Astrocyte of the spinal cord (primary cell): ENCODE data around the gene DHRS7B.

Source experiments
- DNase-seq: peaks from one replicate; pipeline ENCODE4 v3.0.0; 2011; ENCODE audit warnings: low read depth, low spot score
- H3K4me3 ChIP-seq: 2 replicates; pipeline ENCODE4 v1.5.1; 2011; ENCODE audit warnings: low read depth, mild to moderate bottlenecking, low read length, moderate library complexity
- in situ Hi-C: cut with HindIII; loops from 2 replicates; pipeline ENCODE4 v1.10.0; 2017; ENCODE audit warnings: low sequenced_read_pairs
- TF ChIP-seq, protein P1 (sequence below): IDR thresholded peaks from 2 replicates; pipeline ENCODE4 v1.5.1; 2012; ENCODE audit warnings: low read depth, mild to moderate bottlenecking, low read length, inconsistent platforms

DHRS7B gene

DNA sequence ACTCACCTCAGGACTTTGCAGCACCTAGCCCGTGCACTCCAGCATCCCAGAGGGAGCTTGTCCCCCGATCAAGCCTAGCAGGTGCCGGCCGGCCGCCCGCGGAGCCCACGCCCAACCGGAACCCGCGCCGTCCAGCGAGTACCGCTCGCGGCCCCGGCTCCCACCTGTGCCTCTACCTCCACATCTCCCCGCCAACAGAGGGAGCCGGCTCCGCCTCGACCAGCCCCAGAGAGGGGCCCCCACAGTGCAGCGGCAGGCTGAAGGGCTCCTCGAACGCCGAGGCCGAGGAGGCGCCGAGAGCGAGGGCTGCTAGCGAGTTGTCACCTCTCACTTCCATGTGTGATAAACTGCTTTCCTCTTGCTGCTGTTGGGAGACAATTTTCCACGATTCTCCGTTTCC, 41.1 kb upstream of the DHRS7B start:
- no peak overlapping the region for H3K4me3 ChIP-seq
- DNase-seq = no peak
- TF ChIP-seq, protein P1, sequence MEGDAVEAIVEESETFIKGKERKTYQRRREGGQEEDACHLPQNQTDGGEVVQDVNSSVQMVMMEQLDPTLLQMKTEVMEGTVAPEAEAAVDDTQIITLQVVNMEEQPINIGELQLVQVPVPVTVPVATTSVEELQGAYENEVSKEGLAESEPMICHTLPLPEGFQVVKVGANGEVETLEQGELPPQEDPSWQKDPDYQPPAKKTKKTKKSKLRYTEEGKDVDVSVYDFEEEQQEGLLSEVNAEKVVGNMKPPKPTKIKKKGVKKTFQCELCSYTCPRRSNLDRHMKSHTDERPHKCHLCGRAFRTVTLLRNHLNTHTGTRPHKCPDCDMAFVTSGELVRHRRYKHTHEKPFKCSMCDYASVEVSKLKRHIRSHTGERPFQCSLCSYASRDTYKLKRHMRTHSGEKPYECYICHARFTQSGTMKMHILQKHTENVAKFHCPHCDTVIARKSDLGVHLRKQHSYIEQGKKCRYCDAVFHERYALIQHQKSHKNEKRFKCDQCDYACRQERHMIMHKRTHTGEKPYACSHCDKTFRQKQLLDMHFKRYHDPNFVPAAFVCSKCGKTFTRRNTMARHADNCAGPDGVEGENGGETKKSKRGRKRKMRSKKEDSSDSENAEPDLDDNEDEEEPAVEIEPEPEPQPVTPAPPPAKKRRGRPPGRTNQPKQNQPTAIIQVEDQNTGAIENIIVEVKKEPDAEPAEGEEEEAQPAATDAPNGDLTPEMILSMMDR = no peak
- in situ Hi-C loops = no loop called here

DNA sequence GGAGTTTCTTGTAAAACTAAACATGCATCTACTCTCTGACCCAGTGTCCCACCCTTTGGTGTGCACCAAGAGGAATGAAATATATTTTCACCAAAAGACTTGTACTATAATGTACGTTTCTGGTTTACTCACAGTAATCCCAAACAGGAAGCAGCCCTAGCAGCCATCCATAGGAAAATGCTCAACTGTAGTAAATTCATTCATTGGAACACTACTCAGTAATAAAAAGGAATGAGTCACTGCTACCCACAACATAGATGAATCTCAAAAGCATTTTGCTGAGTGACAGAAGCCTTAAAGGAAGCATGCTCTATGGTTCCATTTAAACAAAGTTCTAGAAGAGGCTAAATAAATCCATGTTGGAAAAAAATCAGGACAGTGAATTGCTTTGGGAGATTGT, 37.6 kb upstream of the DHRS7B start:
- no peak for DNase-seq
- TF ChIP-seq, protein P1 = no peak
- no peak overlapping the region for H3K4me3 ChIP-seq
- in situ Hi-C loops = no loop called here

DNA sequence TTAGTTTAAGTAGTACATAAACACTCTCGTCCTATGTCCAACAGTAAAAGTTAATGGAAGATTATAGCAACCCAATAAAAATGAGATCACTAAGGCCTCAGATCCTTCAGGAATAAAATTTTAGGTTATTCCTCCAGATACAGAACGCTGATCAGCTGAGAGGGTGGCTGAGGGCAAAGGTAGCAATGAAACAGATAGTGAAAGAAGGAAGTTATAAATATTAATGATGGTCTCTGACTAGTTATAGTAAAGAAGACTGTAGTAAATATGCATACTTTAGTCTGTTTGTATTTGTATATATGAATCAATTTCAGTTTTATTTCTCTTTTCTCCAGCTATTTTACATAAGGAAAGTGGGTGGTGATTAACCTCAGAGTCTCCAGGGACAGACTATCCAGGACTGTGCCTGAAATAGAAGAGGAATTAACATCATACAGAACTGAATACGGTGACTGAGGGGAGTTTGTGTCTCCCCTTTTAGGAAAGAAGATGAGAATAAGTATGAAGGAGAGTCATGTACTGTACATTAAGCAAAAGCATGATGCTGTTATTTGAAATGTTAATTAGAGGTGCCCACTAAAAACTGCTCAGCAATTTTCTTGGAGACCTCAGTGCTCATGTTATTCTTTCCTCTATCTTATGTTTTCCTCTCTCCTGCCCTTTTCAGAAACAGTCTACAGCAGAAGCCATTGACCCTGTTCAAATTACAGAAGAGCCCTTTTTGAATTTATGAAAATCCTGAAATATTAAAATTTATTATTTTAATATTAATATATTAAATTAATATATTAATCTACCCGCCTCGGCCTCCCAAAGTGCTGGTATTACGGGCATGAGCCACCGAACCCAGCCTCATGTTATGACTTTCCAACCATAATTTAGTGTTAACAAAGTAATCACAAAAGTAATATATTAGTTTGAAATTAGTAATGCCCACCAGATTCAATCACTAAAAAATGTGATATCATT, 36.5 kb upstream of the DHRS7B start:
- in situ Hi-C loops = no loop called here
- DNase-seq = no peak
- no peak overlapping the region for H3K4me3 ChIP-seq
- TF ChIP-seq, protein P1 = no peak

DNA sequence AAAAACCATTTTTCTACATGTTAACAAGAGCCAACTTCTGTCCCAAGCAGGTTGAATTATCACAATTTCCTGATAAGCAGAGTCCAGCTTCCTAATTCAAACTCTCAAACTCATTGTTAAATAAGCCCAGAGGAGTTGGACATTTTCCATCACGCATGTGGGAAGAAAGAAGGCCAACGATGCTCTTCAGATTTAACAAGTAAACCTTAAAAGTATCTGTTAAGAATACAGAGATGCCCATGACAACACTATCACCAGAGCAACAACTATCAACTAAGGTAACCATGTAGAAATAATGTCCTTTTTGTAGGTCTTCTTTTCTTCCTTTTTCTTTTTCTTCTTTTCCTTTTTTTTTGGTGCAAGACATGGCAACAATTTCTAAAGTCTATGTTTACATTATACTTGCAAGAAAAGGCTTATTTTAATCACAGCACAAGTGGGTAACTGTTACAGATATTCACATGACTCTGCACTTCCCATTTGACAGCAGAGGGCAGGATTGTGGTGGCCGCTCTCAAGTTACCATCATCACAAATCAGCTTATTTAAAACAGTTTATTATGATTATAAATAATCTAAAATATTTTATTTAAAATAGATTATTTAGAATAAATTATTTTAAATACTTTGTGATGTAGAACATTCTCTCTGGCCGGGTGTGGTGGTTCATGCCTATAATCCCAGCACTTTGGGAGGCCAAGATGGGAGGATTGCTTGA, 35.7 kb upstream of the DHRS7B start:
- TF ChIP-seq, protein P1 = no peak
- in situ Hi-C loops = no loop called here
- no peak overlapping the region for H3K4me3 ChIP-seq
- DNase-seq = no peak

DNA sequence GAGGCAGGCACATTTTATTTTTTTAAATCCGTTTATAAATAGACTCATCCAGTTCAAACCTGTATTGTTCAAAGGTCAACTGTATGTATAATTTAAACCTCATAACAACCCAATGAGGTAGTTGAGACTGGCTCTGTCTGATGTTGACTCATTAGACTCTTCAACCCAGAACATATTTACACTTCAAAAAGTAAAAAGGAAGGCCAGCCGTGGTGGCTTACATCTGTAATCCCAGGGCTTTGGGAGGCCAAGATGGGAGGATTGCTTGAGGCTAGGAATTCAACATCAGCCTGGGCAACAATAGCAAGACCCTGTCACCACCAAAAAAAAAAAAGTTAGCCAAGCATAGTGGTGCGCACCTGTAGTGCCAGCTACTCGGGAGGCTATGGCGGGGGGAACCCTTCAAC, 32.5 kb upstream of the DHRS7B start:
- no peak for DNase-seq
- TF ChIP-seq, protein P1 = no peak
- in situ Hi-C loops = no loop called here
- no peak overlapping the region for H3K4me3 ChIP-seq

DNA sequence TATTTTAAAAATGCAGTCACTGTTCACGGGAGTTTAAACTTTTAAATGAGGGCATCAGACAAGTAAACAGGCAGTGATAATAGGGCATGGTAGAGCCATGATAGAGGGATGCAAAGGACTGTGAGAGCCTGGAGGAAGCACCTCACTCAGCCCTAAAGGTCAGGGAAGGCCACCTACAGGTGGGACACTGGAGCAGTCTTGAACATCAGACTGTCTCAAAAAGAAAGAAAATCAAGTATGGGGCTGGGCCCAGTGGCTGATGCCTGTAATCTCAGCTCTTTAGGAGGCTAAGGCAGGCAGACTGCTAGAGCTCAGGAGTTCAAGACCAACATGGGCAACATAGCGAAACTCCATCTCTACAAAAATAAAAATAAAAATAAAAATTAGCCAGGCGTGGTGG, 31.0 kb upstream of the DHRS7B start:
- DNase-seq = no peak
- TF ChIP-seq, protein P1 = no peak
- in situ Hi-C loops = no loop called here
- H3K4me3 ChIP-seq = no peak overlapping the region
